AG09309 (cell line): ENCODE results near the gene DCD.
"Not testable (repeated sequence)": the region's sequence is repeated elsewhere in the genome, so short reads cannot be mapped to it uniquely, and the experiment has no call there.

Experiments used
- DNase-seq: peaks from one replicate; pipeline ENCODE4 v3.0.0-alpha.2; 2010; ENCODE audit warnings: low read depth
- H3K4me3 ChIP-seq: 2 replicates; pipeline ENCODE4 v1.5.1; 2011; ENCODE audit warnings: mild to moderate bottlenecking, low read depth, low read length, moderate library complexity; ENCODE audit not compliant: control insufficient read depth
- CTCF ChIP-seq: IDR thresholded peaks from 2 replicates; pipeline ENCODE4 v1.5.1; 2011; ENCODE audit warnings: mild to moderate bottlenecking, low read depth, low read length, inconsistent platforms; ENCODE audit not compliant: insufficient read depth, control insufficient read depth; ENCODE audit errors: missing control alignments

DCD gene

GRCh38 chr12:54641089-54641488 is 7.1 kb downstream of the DCD start:
- DNase-seq, result no peak
- TF ChIP-seq CTCF, result no peak
- no peak overlapping the region for H3K4me3 ChIP-seq

- DNase-seq, H3K4me3 ChIP-seq: not testable (repeated sequence)
These were observed 9.1 kb downstream of the DCD start for GRCh38 chr12:54639112-54639511.

GRCh38 chr12:54634795-54635194 is 13.4 kb downstream of the DCD start, which contains the start of gene LACRT:
Gene LACRT, minus strand, starts transcription at chr12:54634895. Its CDS starts 54 bp downstream, at chr12:54634841.
- no peak for DNase-seq
- H3K4me3 ChIP-seq, result no peak within 1 kb of the TSS
- TF ChIP-seq CTCF, result no peak

GRCh38 chr12:54631988-54632728 is 16.0 kb downstream of the DCD start:
- no peak for DNase-seq
- TF ChIP-seq CTCF, result no peak
- no peak overlapping the region for H3K4me3 ChIP-seq

- no peak for TF ChIP-seq CTCF
- no peak overlapping the region for H3K4me3 ChIP-seq
- DNase-seq, result no peak
These were observed 16.6 kb downstream of the DCD start for GRCh38 chr12:54631551-54631950.

- no peak overlapping the region for H3K4me3 ChIP-seq
- TF ChIP-seq CTCF, result no peak
- DNase-seq, result no peak
These were observed 18.2 kb downstream of the DCD start for GRCh38 chr12:54629925-54630324.

- no peak overlapping the region for H3K4me3 ChIP-seq
- DNase-seq, result no peak
- TF ChIP-seq CTCF, result no peak
These were observed 19.8 kb downstream of the DCD start for GRCh38 chr12:54628186-54628846.
